ENCODE measurements around the gene EFCAB5.

DNA sequence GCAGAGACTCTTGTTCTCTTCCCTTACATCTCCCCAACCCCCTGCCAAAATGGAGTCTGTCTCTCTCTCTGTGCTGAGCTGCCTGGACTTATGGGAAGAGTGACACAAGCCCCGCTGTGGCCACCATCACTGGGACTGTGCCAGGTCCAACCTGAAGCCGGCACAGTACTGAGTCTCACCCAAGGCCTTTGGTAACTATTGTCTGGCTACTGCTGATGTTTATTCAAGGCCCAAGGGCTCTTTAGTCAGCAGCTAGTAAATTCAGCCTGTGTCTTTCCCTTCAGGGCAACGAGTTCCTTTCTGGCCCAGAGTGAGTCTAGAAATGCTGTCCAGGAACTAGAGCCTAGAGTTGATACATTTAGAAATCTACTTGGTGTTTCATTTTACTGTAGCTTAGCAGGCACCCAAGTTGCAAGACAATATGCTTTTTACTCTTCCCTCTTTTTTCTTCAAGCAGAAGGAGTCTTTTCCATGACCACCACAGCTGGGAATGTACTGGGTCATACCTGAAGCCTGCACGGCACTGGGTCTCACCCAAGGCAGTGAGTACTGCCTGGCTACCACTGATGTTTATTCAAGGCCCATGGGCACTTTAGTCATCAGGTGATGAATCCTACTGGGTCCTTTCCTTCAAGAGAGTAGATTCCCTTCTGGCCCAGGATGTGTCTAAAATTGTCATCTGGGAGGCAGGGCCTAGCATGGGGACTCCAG is 17.7 kb downstream of the EFCAB5 start:
- TF ChIP-seq POLR2A (IDR thresholded peaks at IDR 0.05) (no peak), CTCF (IDR thresholded peaks at IDR 0.05) (no peak), POLR2AphosphoS5 (IDR thresholded peaks at IDR 0.05; ENCODE audit: insufficient read depth in 1 of 2, low read depth in 1 of 2) (no peak)

All from vagina (tissue), 2 donors.